Superior temporal gyrus (tissue), 1 donor: ENCODE data around the gene C11orf58.

Experiments
- DNase-seq: peaks from one replicate; pipeline ENCODE4 v3.0.0-alpha.2; 2016; ENCODE audit errors: extremely low spot score

The C11orf58 gene

DNA sequence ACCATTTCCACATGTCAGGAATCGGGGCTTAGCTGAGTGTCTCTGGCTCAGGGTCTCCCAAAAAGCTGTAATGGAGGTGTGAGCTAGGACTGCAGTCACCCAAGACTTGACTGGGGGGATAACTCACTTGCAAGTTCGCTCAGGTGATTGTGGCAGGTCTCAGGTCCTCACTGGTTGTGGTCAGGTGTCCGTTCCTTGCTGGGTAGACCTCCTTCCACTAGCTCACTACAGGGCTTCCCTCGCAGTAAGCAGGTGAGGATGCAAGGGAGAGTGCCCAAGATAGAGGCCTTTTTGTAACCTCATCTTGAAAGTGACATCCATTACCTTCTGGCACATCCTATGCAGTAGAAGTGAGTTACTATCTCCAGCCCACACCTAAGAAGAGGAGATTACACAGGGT lies 29.5 kb downstream of the C11orf58 start:
- DNase-seq: no peak

DNA sequence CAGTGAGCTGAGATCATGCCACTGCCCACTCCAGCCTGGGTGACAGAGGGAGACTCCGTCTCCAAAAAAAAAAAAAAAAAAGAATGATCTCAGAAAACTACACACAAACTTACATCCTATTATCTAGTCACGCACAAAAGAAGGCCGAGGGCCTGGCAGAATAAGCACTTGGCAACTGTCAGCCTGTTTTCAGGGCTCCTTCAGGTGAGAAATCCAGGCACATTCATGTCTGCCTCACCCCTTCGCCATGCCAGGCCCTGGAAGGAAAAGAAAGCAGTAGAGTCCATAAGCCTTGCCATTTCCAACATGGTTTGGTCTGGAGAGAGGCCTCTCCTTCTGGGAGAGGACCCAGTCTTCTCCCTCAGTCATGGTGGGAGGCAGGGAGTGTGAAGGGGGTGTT lies 30.9 kb downstream of the C11orf58 start:
- no peak for DNase-seq

DNA sequence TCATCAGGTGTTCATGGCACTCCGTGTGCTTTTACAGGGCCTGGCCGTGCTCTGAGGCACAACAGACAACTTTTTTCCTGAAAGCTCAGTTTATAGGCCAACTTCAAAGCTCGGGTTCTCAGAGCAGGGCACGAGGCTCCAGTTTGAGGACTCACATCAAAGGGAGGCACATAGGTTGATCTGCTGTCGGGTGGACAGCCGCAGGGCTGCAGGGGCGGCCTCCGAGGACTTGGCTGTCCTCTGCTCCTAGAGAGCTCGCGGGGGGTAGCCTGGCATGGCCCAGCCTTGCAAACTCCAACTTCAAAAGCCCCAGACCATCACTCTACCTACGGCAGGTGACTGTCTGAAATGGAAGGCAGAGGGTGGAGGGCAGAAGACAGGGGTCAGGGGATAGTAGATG lies 31.6 kb downstream of the C11orf58 start:
- DNase-seq: no peak

DNA sequence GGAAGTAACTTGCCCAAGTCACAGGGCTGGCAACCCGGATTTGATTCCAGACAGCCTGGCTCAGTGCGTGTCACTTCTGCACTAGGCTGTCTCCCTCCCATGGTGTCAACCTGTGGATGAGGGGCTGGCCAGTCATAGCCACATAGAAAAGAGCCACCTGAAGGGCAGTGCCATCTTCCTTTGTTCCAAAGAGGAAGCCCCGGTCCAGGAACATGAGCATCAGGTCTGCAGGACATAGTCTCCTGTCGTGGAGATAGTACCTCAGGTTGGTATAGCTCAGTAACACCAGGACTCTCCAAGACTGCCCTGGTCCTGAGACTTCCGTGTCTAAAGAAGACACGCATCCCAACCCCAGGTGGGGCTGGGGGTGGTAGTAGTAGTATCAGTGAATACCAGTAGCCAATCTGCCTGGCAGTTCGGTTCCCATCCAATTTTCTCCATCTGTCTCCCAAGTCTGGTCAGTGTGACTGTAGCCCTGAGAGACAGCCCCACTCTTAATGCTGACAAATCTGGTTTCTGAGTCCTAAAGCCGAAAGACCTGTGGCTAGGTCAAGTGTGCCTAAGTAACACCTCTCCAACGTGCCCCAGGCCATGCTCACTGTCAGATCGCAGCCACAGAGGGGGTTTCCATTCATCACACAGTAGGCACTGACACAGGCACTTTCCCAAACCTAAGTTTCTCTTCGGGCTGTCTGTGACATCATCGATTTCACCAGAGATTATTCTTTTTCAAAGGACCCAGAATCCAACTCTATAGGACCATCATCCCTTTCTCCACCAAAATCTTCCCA lies 33.1 kb downstream of the C11orf58 start:
- no peak for DNase-seq

DNA sequence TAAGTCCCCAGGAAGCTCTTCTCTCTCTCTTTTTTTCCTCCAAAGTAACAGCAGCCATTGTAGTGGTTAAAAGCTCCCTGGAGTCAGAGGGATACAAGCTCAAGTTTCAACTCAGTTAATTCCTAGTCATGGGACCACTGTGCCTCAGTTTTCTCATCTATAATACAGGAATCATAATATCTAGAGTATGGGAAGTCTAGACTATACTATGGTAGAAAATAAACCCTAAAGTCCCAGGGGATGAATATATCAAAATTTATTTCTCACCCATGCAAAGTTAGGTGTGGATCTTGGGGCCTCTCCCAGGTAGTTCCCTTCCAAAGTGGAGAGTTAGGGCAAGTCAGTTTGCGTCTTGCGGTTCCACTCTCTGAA lies 33.7 kb downstream of the C11orf58 start:
- no peak for DNase-seq

DNA sequence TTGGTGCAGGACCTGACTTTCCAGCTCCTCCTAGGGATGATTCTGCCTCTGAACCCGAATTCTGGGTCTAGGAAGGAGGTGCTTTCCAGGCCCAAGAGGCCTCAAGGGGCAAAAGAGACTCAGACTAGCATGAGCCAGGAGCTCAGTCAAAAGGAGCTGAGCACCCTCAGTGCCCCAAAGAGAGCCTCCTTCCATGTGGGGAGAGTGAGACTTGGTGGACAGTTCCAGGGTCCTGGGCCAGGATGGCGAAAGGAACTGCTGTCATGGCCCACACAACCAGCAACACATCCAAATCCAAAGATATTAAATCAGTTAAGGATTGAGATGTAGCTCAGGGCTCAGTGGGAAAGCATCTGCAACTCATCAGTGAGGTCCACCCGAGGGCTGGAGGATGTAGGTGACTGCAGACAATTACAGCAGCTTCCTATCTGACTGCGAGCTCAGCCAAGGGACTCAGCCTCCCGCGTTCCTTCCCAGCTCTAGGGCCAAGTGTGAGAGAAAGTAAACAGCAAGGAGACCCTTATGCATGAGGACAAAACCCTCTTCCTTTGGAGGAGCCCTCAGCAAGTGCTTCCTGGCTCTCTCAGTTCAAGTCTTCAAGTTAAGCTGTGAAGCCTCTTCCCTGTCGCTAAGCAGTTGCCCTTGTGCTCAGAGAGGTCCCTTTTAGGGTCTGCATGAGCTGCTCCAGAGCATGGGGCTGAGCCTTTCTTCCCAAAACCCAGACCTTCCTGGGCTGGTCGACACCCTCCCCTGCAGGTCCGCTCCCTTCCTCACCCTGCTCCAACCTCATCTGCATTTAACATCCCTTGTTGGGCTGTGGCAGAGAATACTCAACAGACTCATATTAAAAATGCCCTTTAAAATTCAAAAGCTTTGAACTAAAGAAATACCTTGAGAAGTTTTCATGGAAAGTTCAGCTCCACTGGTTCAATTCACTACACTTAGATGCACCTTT lies 35.8 kb downstream of the C11orf58 start:
- no peak for DNase-seq

DNA sequence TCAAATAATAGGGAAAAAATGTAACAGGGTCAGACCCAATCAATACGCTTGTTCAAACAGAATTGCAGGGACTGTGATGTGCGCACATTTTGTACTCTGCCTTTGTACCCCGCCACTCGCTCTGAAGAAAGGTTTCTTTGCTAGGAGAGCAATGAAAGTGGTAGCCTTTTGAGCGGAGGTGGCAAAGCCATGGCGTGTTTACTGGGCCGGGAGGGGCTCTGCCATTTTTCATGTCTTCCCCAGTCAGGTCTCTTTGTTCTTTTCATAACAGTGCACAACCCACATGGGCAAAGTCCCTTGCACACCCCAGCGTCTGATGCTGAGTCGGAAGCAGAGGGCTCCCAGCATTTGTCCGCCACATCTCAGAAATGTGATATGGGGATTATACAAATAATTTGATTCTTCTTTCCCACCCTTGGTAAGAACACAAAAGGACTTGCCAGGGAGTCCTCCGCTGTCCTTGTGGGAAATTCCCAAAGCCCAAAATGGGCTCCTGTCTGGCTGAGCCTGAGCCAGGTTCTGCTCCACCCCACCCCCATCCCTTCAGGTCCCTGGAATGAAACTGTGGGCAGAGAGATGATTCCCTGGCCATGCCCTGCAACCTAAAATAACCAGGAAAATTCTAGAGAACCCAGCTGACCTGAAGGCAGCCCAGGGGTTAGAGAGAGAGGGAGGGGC lies 36.6 kb downstream of the C11orf58 start:
- no peak for DNase-seq

DNA sequence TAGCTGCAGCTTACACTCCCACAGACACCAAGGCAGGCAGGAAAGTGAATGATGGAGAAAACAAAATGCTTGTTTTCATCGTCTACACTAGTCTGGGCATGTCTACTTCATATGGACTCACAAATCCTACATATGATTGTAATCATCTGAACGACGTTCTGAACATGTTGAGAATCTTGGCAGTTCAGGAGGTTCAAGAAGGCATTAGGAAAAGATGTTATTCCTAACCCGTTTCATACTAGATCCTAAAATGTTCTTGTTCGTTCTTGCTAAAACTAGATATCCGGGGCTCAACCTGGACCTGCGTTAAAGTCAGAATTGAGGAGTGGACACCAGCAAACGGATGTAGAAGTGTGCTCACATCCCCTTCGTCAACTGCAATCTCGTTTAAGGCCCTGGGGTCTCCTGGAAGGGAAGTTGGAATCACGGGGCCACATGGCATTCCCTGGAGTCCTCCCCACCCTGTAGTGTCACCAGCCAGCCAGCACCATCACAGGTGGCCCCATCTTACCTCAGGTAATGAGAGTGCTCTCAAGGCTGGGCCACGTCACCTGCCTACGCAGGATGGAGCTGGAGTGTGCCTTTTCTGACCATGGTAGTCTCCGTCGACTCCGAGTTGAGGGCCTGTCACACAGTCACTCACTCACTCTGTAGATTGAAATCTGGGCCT lies 37.3 kb downstream of the C11orf58 start:
- DNase-seq: no peak

DNA sequence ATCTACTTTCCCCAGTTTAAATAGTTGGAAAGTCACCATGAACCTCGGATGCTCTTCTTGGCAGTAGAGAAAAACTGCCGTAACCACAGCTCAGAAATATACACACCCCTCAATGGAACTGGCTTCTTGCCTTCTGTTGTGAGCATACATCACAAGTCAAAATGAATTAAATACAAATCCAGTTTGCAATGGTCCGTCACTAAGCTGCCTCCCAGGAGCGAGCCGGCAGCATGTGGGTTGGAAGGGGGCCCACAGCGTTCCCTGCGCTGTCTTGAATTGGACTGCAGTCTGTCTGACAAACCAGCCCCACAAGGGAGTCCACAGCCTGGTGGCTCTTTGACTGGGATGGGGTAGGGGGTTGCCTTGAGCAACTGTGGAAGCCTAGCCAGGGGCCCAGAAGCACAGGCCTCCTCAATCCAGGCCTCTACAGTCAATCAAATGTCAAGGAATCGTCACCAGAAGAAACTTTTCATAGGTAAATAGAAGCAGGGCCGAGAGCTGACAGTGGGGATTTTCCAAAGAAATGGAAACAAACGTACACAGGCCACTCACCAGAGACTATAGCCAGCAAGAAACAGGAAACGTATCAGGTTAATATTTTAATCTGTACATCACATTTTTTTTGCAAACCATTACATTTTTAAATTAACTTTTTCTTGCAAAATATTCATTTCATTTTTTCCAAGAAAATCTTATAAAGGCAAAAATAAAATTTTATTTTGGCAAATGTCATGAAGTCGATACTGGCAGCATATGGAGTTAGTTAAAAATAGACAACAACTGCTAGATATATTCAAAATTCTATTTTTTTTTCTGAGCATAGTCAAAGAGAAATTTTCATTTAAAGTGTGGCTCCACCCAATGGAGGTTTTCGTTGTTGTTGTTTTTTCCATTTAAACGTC lies 38.5 kb downstream of the C11orf58 start:
- DNase-seq: no peak

DNA sequence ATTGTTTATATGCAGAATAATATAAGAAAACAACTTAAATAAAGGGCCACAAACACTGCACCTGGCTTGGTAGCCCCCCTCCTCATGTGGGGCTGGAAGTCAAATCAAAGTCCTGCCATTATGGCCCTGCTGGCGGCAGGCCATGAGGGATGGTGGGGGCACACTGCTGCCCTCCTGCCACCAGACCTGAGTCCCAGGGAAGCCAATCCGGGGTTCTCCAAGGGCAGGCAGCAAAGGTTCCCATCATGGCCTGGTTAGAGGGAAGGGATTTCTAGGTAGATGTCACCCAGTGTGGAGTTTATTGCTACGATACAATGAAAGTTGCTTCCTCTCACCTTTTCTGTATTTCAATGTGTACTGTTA lies 39.1 kb downstream of the C11orf58 start:
- no peak for DNase-seq

DNA sequence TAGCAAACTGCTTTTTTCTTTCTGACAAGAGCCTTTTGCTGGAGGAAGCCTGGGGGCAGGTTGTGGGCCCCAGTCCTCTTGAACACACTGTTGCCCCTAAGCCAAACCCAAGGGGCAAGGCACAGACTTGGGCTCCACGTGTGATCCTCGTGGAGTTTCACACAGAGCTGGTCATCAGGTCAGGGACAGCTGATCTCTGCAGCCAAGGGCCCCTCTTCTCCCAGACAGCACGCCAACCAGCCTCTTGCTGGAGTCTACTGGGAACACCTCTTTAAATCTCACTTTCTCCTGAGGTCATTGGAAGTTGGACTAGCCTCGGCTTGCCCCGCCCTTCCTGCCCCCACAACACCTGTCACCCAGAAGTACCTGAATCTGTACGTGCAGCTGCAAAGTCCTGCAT lies 39.8 kb downstream of the C11orf58 start:
- DNase-seq: no peak

DNA sequence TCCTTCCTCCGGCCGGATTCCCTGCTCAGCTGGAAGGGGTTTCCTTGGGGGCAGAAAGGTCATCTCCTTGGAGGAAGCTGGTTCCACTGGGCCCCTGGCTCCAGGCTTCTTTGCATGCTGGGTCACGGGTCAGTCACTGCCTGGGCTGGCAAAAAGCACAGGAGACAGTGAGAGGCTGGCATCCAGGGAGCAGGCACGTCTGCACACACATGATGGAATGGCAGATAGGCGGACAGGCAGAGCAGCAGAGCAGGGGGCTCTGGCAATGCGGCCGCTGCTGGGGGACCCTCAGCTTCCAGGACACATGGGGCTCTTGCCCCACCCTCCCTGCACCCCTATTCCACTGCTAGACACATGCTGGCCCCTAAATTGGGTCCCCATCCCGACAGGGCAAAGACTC lies 40.4 kb downstream of the C11orf58 start:
- no peak for DNase-seq

DNA sequence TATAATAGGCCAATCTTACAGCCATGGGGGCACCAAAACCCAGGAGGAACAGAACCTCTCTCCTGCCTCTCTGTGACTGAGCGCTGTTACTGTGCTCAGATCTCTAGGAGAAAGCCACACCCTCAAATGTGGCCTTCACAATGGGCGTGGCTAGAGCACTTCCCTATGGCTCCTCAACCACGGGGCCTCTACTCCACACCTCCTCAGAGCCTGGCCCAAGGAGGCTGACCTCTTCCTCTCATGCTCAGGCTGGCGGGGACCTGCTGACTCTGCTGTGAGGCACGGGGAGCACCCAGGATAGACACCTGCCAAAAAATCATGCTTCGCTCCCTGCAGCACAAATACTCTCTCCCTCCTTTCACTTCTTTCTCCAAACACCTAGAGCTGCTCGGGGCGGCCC lies 41.0 kb downstream of the C11orf58 start:
- DNase-seq: no peak

DNA sequence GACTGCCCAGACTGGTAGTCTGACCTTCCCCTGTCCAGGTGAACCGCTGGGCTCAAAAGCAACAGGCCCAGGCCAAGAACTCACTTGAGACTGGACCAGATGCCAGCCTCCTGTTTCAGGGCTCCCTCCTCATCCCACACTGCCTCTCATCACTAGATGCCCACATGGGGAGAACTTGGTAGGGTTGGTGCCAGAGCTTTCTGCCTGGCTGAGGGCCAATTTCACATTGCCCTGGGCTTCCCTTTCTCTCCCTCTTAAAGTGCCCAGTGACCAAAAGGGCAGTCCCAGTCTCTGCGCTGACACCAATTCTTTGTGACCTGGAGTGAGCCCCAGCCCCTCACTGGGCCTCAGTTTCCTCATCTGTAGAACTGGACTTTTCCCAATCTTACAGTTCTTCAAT lies 41.7 kb downstream of the C11orf58 start:
- DNase-seq: no peak

DNA sequence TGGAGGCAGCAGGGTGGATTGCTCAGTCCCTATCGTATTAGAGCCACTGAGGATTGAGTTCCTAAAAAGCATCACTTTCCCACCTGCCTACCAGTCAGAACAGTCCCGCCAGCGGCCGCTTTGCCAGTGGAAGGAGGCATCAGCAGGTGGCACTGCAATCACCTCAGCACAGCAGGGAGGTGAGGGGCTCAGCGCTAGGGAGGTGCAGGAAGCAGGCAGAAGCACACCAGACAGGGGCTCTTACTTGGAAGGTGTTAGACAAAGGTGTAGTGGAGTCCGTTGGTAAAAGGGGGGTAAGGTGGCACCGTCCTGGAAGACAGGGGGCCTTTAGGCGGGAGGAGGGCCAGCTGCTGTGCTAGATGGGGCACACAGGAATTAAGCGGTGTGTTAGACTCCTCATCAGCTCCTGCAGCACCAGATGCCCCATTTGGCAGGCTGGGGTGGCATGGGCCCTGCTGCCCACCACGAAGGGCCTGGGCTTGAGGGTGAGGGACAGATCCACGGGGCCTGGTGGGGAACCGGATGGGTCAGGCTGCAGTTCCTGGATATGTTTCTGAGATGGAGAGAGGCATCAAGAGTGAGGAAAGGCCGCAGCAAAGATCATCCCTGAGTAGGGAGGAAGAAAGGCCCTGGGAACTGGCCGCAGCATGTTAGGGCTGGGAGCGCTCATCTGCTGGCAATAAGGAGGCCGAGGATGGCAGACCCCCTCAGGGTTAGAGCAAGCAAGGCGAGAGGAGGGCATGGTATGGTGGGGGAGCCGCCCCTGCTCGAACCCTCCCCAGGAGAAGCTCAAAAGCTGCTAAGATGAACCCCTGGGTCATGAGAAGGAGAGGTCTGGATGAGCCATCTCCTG lies 42.5 kb downstream of the C11orf58 start:
- no peak for DNase-seq

DNA sequence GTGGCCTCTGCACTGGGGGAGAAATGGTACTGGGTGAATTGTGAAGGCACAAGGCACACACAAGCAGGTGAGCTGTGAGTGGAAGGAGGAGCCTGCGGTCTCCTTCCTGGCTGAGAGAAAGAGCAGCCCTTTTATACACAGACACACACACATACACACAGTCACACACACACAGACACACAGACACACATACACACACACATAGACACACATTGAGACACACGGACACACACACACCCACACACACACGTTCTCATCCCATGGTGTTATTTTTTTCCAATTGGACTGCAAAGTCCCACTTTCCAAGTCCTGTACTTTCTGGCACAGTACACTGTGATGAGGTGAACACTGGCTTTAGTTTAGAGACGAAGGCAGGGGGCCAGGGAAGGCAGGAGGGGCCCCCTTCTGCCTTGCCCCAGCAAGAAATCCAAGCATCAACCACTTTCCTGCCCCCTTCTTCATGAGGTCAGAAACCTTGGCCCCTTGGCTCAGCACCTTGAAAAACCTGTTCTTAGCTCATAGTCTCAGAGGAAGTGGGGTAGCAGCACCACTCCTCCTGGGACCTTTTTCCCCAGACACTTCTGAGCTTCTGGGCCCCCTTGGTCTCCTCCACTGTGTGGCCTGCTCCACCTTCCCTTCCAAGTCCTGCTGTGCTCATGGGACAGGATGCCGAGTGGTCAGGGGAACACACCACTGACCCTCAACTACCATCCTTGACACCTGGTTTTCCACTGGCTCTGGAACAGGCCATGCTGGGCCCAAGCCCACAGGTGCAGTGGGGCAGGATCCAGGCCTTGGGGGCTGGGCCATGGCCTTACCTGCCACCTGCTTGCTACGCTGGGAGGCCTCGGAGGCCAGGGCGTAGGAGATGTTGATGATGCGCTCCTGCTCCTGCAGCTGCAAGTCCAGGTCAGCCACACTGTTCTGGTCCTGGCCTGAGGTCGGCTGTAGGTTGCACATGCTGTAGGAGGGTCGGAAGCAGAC lies 43.8 kb downstream of the C11orf58 start:
- DNase-seq: no peak

DNA sequence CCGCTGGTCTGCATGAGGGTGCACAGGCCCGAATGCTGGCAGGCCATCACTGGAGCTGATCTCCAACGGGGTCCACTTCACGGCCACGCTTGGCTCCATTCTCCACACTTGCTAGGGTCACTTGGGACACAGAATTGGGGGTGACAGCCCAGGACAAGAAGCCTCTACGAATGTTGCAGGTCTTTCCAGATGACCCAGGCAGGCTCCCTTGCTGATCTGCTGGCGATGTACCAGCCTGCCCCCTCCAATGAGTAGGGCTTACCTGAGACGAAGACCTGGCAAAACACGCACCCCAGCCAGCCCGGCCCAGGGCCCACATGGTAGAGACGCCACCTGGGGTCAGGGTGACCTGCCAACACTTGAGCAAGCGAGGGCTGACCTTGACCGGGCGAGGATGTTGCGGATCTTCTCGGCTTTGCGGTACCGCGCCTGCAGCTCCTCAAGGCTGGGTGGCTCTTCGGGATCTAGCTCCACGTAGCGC lies 44.9 kb downstream of the C11orf58 start:
- DNase-seq: no peak

DNA sequence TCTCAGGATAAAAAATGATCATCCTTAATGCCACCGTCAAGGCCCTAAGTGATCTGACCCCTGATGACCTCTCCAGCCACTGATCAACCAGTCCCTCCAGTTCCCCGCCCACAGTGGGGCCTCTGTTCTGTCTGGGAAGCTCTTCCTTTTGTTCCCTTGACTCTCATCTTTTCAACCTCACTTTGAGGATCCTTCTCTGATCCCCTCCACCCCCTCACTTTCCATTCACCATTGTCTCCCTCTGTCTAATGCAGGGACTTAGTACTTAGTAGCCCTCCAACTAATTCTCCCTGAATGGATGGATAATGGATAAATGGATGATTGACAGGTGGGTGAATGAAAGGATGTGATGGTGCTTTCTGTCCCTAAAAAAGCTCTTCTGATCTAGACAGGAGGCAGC lies 45.6 kb downstream of the C11orf58 start:
- no peak for DNase-seq

DNA sequence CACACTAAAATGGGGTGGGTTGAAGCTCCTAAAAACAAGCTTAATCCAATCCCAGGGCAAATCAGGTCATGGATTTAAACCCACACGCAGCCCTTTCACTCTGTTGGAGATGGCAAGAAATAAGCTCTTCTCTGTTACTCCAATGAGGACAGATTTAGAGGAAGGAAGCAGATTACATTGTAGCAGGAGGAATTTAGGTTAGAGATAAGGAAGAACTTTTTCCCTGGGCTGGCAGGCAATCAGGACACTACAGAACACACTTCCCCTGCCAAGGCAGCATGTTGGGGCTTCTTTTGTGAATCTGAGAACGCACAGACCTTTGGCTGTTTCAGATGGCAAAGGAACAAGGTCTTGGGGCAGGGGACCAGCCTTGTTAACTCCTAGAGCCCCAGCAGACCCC lies 46.2 kb downstream of the C11orf58 start:
- DNase-seq: no peak
